HG02973 (cell line): ENCODE results near the gene FBXW11.
A peak's percentile ranks its signal among the peaks of the same experiment; 100 is the strongest.

Experiments used
- ATAC-seq: cut with Tn5 transposase; IDR thresholded peaks from one replicate; pipeline ENCODE4 v1.9.1; 2021; ENCODE audit warnings: moderate library complexity; ENCODE audit not compliant: unreplicated experiment

Gene FBXW11

GRCh38 chr5:172006321-172007174, at the start of gene FBXW11:
Gene FBXW11 (minus strand): TSS chr5:172006638. CDS start chr5:172006502, 136 bp downstream.
- ATAC-seq = peak; percentile 76

GRCh38 chr5:172055996-172056395, 49.6 kb upstream of the FBXW11 start:
- ATAC-seq = no peak

GRCh38 chr5:172055421-172055820, 49.0 kb upstream of the FBXW11 start:
- no peak for ATAC-seq

- ATAC-seq = no peak
These were observed 48.2 kb upstream of the FBXW11 start for GRCh38 chr5:172054611-172055153.

- no peak for ATAC-seq
These were observed 46.2 kb upstream of the FBXW11 start for GRCh38 chr5:172052450-172053236.

GRCh38 chr5:172051643-172052339, 45.4 kb upstream of the FBXW11 start:
- no peak for ATAC-seq

GRCh38 chr5:172050080-172050479, 43.6 kb upstream of the FBXW11 start:
- no peak for ATAC-seq

- ATAC-seq = no peak
These were observed 42.9 kb upstream of the FBXW11 start for GRCh38 chr5:172049226-172049796.

GRCh38 chr5:172048539-172049101, 42.2 kb upstream of the FBXW11 start:
- ATAC-seq = no peak

GRCh38 chr5:172048170-172048422, 41.7 kb upstream of the FBXW11 start:
- no peak for ATAC-seq

- ATAC-seq = no peak
These were observed 40.2 kb upstream of the FBXW11 start for GRCh38 chr5:172046593-172046992.

GRCh38 chr5:172045315-172045632, 38.8 kb upstream of the FBXW11 start:
- ATAC-seq = no peak

GRCh38 chr5:172044631-172045314, 38.3 kb upstream of the FBXW11 start:
- no peak for ATAC-seq

- ATAC-seq = no peak
These were observed 37.4 kb upstream of the FBXW11 start for GRCh38 chr5:172043865-172044264.

GRCh38 chr5:172042183-172042582, 35.7 kb upstream of the FBXW11 start:
- ATAC-seq = no peak

- no peak for ATAC-seq
These were observed 31.7 kb upstream of the FBXW11 start for GRCh38 chr5:172038167-172038566.

GRCh38 chr5:172035049-172035448, 28.6 kb upstream of the FBXW11 start:
- ATAC-seq = peak; percentile 93

GRCh38 chr5:172031894-172032461, 25.5 kb upstream of the FBXW11 start:
- ATAC-seq = no peak

GRCh38 chr5:172029876-172030275, 23.4 kb upstream of the FBXW11 start:
- ATAC-seq = no peak

GRCh38 chr5:172028167-172028566, 21.7 kb upstream of the FBXW11 start:
- no peak for ATAC-seq
